Colonic mucosa (tissue), 4 donors: ENCODE results near the gene SCAMP2. TPM values are rescaled to one million over a fixed set of nuclear protein-coding genes. Genes with fewer than 3 reads are reported as not detected.

Experiments used
- DNase-seq: peaks from one replicate; pipeline ENCODE4 v3.0.0-alpha.2; 2020
- H3K27ac ChIP-seq: fragments of 200-600 bp; one replicate; pipeline ENCODE4 v1.8.0; 2021
- H3K27me3 ChIP-seq: fragments of 200-600 bp; one replicate; pipeline ENCODE4 v1.8.0; 2021
- H3K36me3 ChIP-seq: fragments of 200-600 bp; one replicate; pipeline ENCODE4 v1.8.0; 2021
- H3K4me1 ChIP-seq: fragments of 200-600 bp; one replicate; pipeline ENCODE4 v1.8.0; 2021; ENCODE audit warnings: mild to moderate bottlenecking
- H3K4me3 ChIP-seq: fragments of 200-600 bp; one replicate; pipeline ENCODE4 v1.8.0; 2021
- H3K9ac ChIP-seq, 2 donors: one replicate each; pipeline ENCODE4 v1.7.0; 2013; ENCODE audit warnings: control low read depth in 2 of 2, low read depth in 2 of 2, low read length in 2 of 2
- H3K9me3 ChIP-seq: fragments of 200-600 bp; one replicate; pipeline ENCODE4 v1.8.0; 2021
- intact Hi-C: fragments of 100-400 bp; cut with DNase I; formaldehyde crosslinking; loops from one replicate; pipeline ENCODE4 v1.14.1; 2022
- total RNA-seq, 2 donors: library from RNA; stranded (reverse); fragmentation: NEBNext Ultra II Directional in 1 of 2; extraction: Animal tissue kit (Norgen Biotek cat#: 25700) in 1 of 2; gene quantifications; one replicate each; pipeline ENCODE4 v1.2.1, GENCODE V29; 2021
- TF ChIP-seq, protein P1 (sequence below): fragments of 200-600 bp; IDR thresholded peaks from one replicate; pipeline ENCODE4 v1.8.0; 2022; ENCODE audit warnings: antibody characterized with exemption, mild to moderate bottlenecking
- donor health status: healthy.
- donor health status: DM: no; HTN: no; CAD: no.
- donor health status: DM: no; HTN: no; CAD: no.

The SCAMP2 gene
- total RNA-seq, 2 donors from 2014 or later, result 152 to 204 TPM

- H3K4me3 ChIP-seq, result no peak overlapping the region
- TF ChIP-seq, protein P1, sequence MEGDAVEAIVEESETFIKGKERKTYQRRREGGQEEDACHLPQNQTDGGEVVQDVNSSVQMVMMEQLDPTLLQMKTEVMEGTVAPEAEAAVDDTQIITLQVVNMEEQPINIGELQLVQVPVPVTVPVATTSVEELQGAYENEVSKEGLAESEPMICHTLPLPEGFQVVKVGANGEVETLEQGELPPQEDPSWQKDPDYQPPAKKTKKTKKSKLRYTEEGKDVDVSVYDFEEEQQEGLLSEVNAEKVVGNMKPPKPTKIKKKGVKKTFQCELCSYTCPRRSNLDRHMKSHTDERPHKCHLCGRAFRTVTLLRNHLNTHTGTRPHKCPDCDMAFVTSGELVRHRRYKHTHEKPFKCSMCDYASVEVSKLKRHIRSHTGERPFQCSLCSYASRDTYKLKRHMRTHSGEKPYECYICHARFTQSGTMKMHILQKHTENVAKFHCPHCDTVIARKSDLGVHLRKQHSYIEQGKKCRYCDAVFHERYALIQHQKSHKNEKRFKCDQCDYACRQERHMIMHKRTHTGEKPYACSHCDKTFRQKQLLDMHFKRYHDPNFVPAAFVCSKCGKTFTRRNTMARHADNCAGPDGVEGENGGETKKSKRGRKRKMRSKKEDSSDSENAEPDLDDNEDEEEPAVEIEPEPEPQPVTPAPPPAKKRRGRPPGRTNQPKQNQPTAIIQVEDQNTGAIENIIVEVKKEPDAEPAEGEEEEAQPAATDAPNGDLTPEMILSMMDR, result no peak
- intact Hi-C loops, result no loop called here
- H3K36me3 ChIP-seq, result peaks cover 25% of the 10 kb centered on the region
- DNase-seq, result no peak
- no peaks in the 10 kb centered on the region for H3K27me3 ChIP-seq
- peaks cover 2% of the 10 kb centered on the region for H3K4me1 ChIP-seq
- H3K9ac ChIP-seq, result no peak overlapping the region
- no peak overlapping the region for H3K27ac ChIP-seq
- no peaks in the 10 kb centered on the region for H3K9me3 ChIP-seq
These were observed 68.2 kb downstream of the SCAMP2 start for GRCh38 chr15:74804935-74805334.

- peak; percentile 20 for DNase-seq
- TF ChIP-seq, protein P1, result no peak
- peaks cover 5% of the 10 kb centered on the region for H3K4me1 ChIP-seq
- H3K27me3 ChIP-seq, result no peaks in the 10 kb centered on the region
- H3K27ac ChIP-seq, result no peak overlapping the region
- no peaks in the 10 kb centered on the region for H3K9me3 ChIP-seq
- H3K36me3 ChIP-seq, result peaks cover 25% of the 10 kb centered on the region
- intact Hi-C loops, result no loop called here
- no peak overlapping the region for H3K4me3 ChIP-seq
- H3K9ac ChIP-seq, result no peak overlapping the region
These were observed 70.2 kb downstream of the SCAMP2 start for GRCh38 chr15:74802862-74803447.

DNA sequence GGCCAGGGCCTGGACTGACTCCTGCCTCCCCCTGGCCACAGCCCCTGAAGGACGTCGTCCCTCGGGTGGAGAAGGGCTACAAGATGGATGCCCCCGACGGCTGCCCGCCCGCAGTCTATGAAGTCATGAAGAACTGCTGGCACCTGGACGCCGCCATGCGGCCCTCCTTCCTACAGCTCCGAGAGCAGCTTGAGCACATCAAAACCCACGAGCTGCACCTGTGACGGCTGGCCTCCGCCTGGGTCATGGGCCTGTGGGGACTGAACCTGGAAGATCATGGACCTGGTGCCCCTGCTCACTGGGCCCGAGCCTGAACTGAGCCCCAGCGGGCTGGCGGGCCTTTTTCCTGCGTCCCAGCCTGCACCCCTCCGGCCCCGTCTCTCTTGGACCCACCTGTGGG is 70.9 kb downstream of the SCAMP2 start:
- Histone ChIP-seq H3K4me3 (no peak overlapping the region), H3K27me3 (no peaks in the 10 kb centered on the region), H3K36me3 (peaks cover 25% of the 10 kb centered on the region), H3K9me3 (no peaks in the 10 kb centered on the region), H3K27ac (no peak overlapping the region), H3K9ac (no peak overlapping the region), H3K4me1 (peaks cover 5% of the 10 kb centered on the region)
- TF ChIP-seq, protein P1, result no peak
- DNase-seq, result peak; percentile 21
- intact Hi-C loops, result no loop called here

DNA sequence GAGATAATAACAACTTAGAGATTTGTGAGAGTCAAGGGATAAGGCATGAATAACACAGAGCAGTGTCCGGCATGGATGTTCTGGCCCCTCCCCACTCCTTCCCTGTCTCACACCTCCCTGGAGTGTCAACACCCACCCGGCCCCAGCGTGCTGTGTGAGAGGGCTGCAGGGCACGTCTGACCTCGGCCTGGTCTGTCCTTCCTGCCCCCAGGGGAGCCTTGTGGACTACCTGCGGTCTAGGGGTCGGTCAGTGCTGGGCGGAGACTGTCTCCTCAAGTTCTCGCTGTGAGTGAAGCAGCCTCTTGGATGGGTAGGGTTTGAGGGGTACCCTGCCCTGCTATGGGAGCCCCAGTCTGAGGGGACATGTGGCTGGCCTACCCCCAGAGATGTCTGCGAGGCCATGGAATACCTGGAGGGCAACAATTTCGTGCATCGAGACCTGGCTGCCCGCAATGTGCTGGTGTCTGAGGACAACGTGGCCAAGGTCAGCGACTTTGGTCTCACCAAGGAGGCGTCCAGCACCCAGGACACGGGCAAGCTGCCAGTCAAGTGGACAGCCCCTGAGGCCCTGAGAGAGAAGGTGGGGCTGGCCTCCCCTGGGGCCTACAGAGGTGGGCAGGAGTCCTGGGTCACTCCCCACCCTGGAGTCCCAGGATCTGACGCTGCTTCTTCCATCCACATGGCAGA is 71.7 kb downstream of the SCAMP2 start:
- peaks cover 25% of the 10 kb centered on the region for H3K36me3 ChIP-seq
- peak; percentile 23 for DNase-seq

DNA sequence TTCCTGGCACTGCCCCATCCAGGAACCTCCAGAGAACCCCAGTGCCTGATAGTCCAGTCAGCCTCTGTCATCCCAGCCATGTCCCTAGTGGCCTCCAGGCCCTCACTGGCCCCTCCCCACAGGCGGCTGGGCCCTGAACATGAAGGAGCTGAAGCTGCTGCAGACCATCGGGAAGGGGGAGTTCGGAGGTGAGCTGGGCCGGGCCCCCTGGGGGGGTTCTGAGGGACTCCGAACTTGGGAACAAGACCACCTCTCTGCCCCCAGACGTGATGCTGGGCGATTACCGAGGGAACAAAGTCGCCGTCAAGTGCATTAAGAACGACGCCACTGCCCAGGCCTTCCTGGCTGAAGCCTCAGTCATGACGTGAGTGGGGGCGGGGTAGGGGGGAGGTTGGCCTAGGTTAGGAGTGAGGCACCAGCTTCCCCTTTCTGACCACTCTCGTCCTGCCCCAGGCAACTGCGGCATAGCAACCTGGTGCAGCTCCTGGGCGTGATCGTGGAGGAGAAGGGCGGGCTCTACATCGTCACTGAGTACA is 72.5 kb downstream of the SCAMP2 start:
- DNase-seq, result peak; percentile 33
- Histone ChIP-seq H3K27ac (no peak overlapping the region), H3K4me1 (peaks cover 5% of the 10 kb centered on the region)

More for the DNA sequence above, 71.7 kb downstream of the SCAMP2 start:
- Histone ChIP-seq H3K27ac (no peak overlapping the region), H3K27me3 (no peaks in the 10 kb centered on the region), H3K9me3 (no peaks in the 10 kb centered on the region), H3K9ac (no peak overlapping the region), H3K4me1 (peaks cover 5% of the 10 kb centered on the region), H3K4me3 (no peak overlapping the region)
- intact Hi-C loops, result no loop called here
- TF ChIP-seq, protein P1, result no peak

More for the DNA sequence above, 72.5 kb downstream of the SCAMP2 start:
- intact Hi-C loops, result loop anchor here (1.0 kb wide), 1 partner anchor 29 kb away; no protein-coding TSS in a partner anchor
- no peaks in the 10 kb centered on the region for H3K27me3 ChIP-seq
- H3K4me3 ChIP-seq, result no peak overlapping the region
- H3K36me3 ChIP-seq, result peaks cover 25% of the 10 kb centered on the region
- TF ChIP-seq, protein P1, result no peak
- H3K9me3 ChIP-seq, result no peaks in the 10 kb centered on the region
- no peak overlapping the region for H3K9ac ChIP-seq
